Anterior cingulate cortex (tissue), 58 donors: ENCODE data around the gene PARN.
"Not testable (repeated sequence)": the region's sequence is repeated elsewhere in the genome, so short reads cannot be mapped to it uniquely, and the experiment has no call there.

ENCODE experiments used
- DNase-seq, 58 donors: peaks; one replicate each; lab custom pipeline; 2025; lab: John Stamatoyannopoulos, UW

PARN gene

DNA sequence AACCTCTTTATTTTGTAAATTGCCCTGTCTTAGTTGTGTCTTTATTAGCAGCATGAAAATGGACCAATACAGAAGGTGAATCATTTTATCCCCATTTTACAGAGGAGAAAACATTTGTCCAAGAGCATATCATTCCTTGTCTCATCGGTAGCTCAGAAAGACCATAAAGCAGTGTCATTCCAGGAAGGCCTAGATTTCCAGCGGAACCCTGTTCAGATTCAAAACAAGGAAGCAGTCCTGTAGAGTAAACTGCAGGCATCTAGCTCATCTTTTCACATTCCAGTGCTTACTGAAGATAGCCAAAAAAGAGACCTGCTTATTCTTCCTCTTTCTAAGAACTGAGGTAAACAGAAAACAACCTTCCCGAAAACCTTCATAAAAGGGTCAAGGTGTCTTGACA lies 54.0 kb downstream of the PARN start:
- DNase-seq, result no peak

GRCh38 chr16:14574698-14575415 lies 55.2 kb downstream of the PARN start:
- DNase-seq, result not testable (repeated sequence)

- no peak for DNase-seq
These were observed 57.5 kb downstream of the PARN start for GRCh38 chr16:14572535-14572934.

DNA sequence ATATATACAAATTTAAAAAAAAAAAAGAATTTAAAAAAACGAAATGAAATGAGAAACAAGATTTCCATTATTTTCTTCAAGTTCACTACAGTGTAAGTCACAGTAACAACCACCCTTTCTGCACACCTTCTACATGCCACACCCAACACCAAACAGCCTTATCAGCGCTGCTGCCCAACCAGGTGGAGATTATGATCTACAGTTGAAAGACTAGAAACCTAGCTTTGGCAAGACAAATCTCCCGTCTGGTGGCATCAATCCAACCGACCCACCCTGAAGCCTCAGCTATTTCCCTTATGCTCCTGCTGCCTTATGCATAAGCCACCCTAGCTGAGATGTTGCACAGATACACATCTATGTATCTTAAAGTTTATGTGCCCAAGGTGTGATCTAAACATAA lies 60.8 kb downstream of the PARN start:
- no peak for DNase-seq

- DNase-seq, result no peak
These were observed 63.5 kb downstream of the PARN start for GRCh38 chr16:14566599-14566998.

- DNase-seq, result no peak
These were observed 64.4 kb downstream of the PARN start for GRCh38 chr16:14565688-14566025.

DNA sequence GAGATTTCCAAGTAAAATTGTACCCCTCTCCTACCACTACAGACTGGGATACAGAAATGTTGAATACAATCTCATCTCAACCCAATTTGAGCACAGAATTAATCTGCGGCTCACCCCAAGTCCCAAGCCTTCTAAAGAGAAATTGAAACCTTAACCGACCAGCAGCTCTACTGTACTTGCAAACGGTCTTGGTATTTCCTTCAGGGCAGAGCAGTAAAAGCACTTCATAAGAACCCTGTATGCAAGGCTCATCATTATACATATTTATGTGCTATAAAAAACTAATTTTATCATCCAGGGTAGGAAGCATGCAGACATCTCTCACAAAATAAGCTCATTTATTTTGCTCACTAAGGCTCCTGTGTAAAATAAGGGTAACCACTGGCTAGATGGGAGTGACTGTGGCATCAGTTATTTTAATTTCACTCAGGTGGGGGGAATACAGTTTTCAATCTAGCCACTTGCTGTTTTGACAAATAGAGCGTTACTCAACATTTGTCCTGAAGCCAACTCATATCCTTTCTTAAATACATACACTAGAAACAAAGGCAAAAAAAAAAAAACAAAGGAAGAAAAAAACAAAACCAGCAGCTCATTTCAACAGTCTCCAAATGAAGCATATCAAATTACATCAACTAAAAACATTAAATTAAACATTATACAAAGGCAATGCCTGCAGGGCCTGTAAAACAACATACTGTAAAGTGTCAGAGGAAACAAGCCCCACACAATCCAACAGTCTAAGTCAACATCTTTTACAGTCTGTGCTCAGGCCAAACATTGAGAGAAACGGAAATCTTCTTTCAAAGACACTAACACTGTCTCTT lies 65.0 kb downstream of the PARN start:
- no peak for DNase-seq

- DNase-seq, result no peak
These were observed 65.7 kb downstream of the PARN start for GRCh38 chr16:14564323-14564722.

GRCh38 chr16:14562691-14563491 lies 67.2 kb downstream of the PARN start:
- DNase-seq, result peak in 5 of 58 donors; percentile 1 to 20 (median 9)

- DNase-seq, result no peak
These were observed 69.5 kb downstream of the PARN start for GRCh38 chr16:14560523-14560922.

DNA sequence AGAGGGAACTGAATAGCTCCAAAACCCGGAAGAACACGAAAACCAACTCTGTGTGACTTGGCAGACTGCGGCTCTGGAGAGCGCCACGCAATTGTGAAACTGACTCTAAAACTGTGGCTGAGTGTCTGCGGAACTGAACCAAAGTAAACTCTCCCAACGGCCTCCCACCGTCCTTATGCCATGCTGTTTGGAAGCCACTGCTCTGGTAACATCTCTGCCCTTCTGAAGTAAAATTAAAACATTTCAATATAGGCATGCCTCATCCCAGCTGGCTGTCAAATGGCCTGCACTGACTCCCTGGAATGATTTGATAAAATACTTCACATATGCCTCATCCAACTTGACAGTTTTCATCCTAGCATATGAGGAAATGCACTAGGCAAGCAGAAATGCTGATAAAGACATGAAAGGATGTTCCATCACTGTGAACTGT lies 70.2 kb downstream of the PARN start:
- peak in 36 of 58 donors; percentile 4 to 62 (median 18) for DNase-seq

GRCh38 chr16:14553447-14553846 lies 76.6 kb downstream of the PARN start:
- no peak for DNase-seq

DNA sequence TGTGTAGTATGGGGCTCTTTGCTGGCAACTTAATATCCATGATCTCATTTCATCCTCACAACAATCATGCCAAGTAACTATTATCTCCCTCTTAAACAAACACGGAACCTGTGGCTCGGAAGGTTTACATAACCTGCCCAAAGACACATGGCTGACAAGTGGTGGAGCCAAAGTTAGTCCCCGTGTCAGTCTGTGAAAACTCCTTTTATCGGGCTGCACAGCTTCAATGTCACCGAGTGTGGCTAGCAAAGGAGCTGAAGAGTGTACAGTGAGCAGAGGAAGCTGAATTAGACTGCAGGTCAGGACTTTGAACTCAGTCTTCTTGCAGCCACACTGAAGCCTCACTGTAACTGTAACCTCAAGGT lies 80.3 kb downstream of the PARN start:
- no peak for DNase-seq

- DNase-seq, result no peak
These were observed 80.9 kb downstream of the PARN start for GRCh38 chr16:14548933-14549788.

- no peak for DNase-seq
These were observed 84.6 kb downstream of the PARN start for GRCh38 chr16:14545346-14545884.

DNA sequence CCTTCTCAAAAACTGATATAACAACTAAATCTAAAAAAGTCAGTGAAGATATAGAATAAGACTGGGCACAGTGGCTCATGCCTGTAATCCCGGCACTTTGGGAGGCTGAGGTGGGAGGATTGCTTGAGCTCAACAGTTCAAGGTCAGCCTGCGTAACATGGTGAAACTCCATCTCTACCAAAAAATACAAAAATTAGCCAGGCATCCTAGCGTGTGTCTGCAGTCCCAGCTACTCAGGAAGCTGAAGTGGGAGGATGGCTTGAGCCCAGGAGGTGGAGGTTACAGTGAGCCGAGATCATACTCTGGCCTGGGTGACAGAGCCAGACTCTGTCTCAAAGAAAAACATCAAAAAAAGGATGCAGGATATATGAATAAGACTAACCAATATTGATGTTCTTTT lies 85.2 kb downstream of the PARN start:
- not testable (repeated sequence) for DNase-seq

DNA sequence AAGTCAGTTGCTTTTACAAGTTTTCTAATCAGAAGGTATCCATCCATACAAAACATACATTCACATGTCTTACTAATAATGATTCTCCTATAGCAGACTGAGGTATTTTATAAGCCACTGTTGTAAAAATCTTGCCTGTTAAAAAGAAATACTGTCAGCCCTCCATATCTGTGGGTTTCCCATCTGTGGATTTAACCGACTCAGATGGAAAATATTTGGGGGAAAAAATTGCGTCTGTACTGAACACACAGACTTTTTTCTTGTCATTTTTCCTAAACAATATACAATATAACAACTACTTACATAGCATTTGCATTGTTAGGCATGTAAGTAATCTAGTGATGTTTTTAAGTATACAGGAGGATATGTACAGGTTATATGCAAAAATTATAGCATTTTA lies 90.4 kb downstream of the PARN start:
- DNase-seq, result no peak

- no peak for DNase-seq
These were observed 90.9 kb downstream of the PARN start for GRCh38 chr16:14539156-14539555.

GRCh38 chr16:14538604-14539003 lies 91.5 kb downstream of the PARN start:
- DNase-seq, result no peak

- DNase-seq, result no peak
These were observed 98.4 kb downstream of the PARN start for GRCh38 chr16:14531613-14532012.
